Endothelial cell (in vitro differentiated cells): ENCODE results near the gene SLC6A20. TPM values are rescaled to one million over a fixed set of nuclear protein-coding genes. Genes with fewer than 3 reads are reported as not detected.

Experiments
- DNase-seq: peaks from one replicate; pipeline ENCODE4 v3.0.0; 2021; ENCODE audit warnings: low spot score
- H3K27ac Mint-ChIP-seq: one replicate; pipeline ENCODE4 v1.8.0; 2021; ENCODE audit warnings: mixed read lengths, inconsistent platforms; ENCODE audit not compliant: unreplicated experiment
- H3K27me3 Mint-ChIP-seq: one replicate; pipeline ENCODE4 v1.8.0; 2021; ENCODE audit warnings: mild to moderate bottlenecking, moderate library complexity, mixed read lengths, inconsistent platforms; ENCODE audit not compliant: unreplicated experiment
- H3K36me3 Mint-ChIP-seq: one replicate; pipeline ENCODE4 v1.8.0; 2021; ENCODE audit warnings: mild to moderate bottlenecking, low read depth, mixed read lengths, inconsistent platforms; ENCODE audit not compliant: unreplicated experiment
- H3K4me1 Mint-ChIP-seq: one replicate; pipeline ENCODE4 v1.8.0; 2021; ENCODE audit warnings: mild to moderate bottlenecking, mixed read lengths, inconsistent platforms; ENCODE audit not compliant: unreplicated experiment
- H3K4me3 Mint-ChIP-seq: one replicate; pipeline ENCODE4 v1.8.0; 2021; ENCODE audit warnings: mild to moderate bottlenecking, mixed read lengths, inconsistent platforms; ENCODE audit not compliant: unreplicated experiment
- H3K9me3 Mint-ChIP-seq: one replicate; pipeline ENCODE4 v1.8.0; 2021; ENCODE audit warnings: mixed read lengths, inconsistent platforms; ENCODE audit not compliant: unreplicated experiment
- CTCF ChIP-seq: fragments of 200-600 bp; sonication (generic); IDR thresholded peaks from one replicate; pipeline ENCODE4 v1.5.0; 2021; ENCODE audit warnings: antibody characterized with exemption; ENCODE audit not compliant: unreplicated experiment
- total RNA-seq: library from RNA; stranded (reverse); fragmentation: NEBNext Ultra II Directional; extraction: Animal tissue kit (Norgen Biotek cat#: 25700); gene quantifications from one replicate; pipeline ENCODE4 v1.2.1, GENCODE V29; 2021; ENCODE audit not compliant: unreplicated experiment

Gene SLC6A20
- total RNA-seq, 1 donor from 2014 or later, result 0.21 TPM

GRCh38 chr3:45773714-45774449 lies 22.5 kb downstream of the SLC6A20 start:
- H3K9me3 Mint-ChIP-seq, result no peaks in the 10 kb centered on the region
- H3K4me1 Mint-ChIP-seq, result peaks cover 34% of the 10 kb centered on the region
- no peaks in the 10 kb centered on the region for H3K36me3 Mint-ChIP-seq
- H3K4me3 Mint-ChIP-seq, result no peak overlapping the region
- peak overlapping the region; percentile 61 for H3K27ac Mint-ChIP-seq
- no peak for TF ChIP-seq CTCF
- no peak for DNase-seq
- peaks cover 19% of the 10 kb centered on the region for H3K27me3 Mint-ChIP-seq

DNA sequence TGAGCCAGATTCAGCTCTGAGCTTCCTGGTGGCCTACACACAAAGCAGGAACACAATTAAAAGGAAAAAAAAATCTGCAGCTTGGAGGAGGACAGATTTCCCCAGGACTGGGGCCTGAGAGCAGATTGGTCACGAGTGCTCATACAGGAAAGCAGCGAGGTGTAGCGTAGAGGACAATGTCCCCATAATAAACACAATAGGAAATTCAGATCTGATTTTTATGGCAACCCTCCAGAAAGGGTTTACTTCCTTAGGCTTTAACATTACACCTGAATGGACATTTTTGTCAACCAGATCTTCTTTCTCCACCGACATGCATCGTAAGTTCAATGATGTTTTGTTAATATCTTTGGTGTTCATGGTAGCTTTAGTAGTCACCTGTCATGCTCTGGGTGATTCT lies 23.3 kb downstream of the SLC6A20 start:
- no peaks in the 10 kb centered on the region for H3K9me3 Mint-ChIP-seq
- no peaks in the 10 kb centered on the region for H3K36me3 Mint-ChIP-seq
- peak overlapping the region; percentile 49 for H3K27ac Mint-ChIP-seq
- peaks cover 34% of the 10 kb centered on the region for H3K4me1 Mint-ChIP-seq
- no peak overlapping the region for H3K4me3 Mint-ChIP-seq
- no peak for TF ChIP-seq CTCF
- peaks cover 19% of the 10 kb centered on the region for H3K27me3 Mint-ChIP-seq
- no peak for DNase-seq

- TF ChIP-seq CTCF, result no peak
- Mint-ChIP-seq H3K36me3 (no peaks in the 10 kb centered on the region), H3K4me3 (no peak overlapping the region), H3K4me1 (peaks cover 34% of the 10 kb centered on the region), H3K9me3 (no peaks in the 10 kb centered on the region), H3K27me3 (peaks cover 19% of the 10 kb centered on the region), H3K27ac (peak overlapping the region; percentile 49)
- no peak for DNase-seq
Measured at GRCh38 chr3:45772341-45773035, 23.8 kb downstream of the SLC6A20 start.

DNA sequence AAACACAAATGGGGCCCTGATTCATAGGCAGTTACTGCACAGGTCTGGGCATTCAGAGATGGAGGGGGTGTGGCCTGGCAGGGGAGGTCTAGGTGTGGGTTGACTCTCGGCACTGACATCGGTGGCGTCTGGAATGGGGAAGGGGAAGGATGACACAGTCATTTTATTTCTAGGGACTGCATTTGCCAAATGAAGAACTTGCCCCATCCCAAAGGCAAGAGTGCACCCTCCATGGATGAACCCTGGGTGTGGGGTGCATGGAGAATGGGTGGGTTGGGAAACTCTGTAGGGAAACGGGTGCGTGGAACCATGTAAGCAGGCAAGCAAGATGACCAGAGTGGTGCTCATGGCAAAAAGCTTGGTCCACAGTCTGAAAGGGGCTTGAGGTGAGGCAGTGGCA lies 24.5 kb downstream of the SLC6A20 start:
- Mint-ChIP-seq H3K27me3 (peaks cover 19% of the 10 kb centered on the region), H3K27ac (peak overlapping the region; percentile 44), H3K36me3 (no peaks in the 10 kb centered on the region), H3K4me1 (peaks cover 34% of the 10 kb centered on the region), H3K9me3 (no peaks in the 10 kb centered on the region), H3K4me3 (peak overlapping the region; percentile 33)
- no peak for DNase-seq
- TF ChIP-seq CTCF, result no peak
